Left colon (tissue), 2 donors: ENCODE data around the gene FBXO10. TPM values are rescaled to one million over a fixed set of nuclear protein-coding genes. Genes with fewer than 3 reads are reported as not detected.
"Not testable (repeated sequence)": the region's sequence is repeated elsewhere in the genome, so short reads cannot be mapped to it uniquely, and the experiment has no call there.

ENCODE experiments used
- ATAC-seq: fragments of 200-7000 bp; cut with Tn5 transposase; one replicate; pipeline ENCODE4 v1.9.1; 2020; ENCODE audit warnings: mild to moderate bottlenecking, moderate library complexity
- DNase-seq, 2 donors: peaks; one replicate each; pipeline ENCODE4 v3.0.0-alpha.2; 2020
- intact Hi-C, 2 donors: fragments of 100-400 bp; cut with DNase I in 1 of 2; cut with micrococcal nuclease in 1 of 2; formaldehyde crosslinking; loops; one replicate each; pipeline versions ENCODE4 v1.11.2 to v1.14.0; 2022; cut with DNase I, micrococcal nuclease
- total RNA-seq, 2 donors: library from RNA; stranded (reverse); fragmentation: NEBNext Ultra II Directional; extraction: Animal tissue kit (Norgen Biotek cat#: 25700); gene quantifications; one replicate each; pipeline ENCODE4 v1.2.1, GENCODE V29; 2021
- donor health status: DM: no; HTN: no; CAD: no.
- donor health status: DM: yes; HTN: yes; CAD: no.

The FBXO10 gene
- total RNA-seq, 2 donors from 2014 or later: 4.0 to 4.4 TPM

DNA sequence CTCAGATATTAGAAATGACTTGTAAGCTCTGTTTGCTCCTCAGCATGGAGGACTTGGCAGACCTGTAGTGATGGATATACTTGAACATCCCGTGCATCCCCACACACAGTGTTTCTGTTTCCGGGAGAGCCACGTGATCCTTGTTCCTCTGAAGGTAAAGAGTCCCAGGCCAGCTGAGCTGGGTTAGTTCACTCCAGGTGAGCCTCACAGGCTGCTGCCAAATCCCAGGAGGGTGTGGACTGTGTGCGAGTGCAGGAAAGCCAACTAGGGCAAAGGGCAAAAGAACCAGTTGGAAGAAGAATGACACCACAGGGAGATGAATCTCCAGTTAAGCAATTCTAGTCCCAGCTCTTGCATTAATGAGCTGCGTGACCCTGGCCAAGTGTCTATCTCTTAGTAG lies 26.6 kb upstream of the FBXO10 start:
- DNase-seq: peak; percentile 81 to 92
- peak; percentile 100 for ATAC-seq
- intact Hi-C loops: no loop called here

DNA sequence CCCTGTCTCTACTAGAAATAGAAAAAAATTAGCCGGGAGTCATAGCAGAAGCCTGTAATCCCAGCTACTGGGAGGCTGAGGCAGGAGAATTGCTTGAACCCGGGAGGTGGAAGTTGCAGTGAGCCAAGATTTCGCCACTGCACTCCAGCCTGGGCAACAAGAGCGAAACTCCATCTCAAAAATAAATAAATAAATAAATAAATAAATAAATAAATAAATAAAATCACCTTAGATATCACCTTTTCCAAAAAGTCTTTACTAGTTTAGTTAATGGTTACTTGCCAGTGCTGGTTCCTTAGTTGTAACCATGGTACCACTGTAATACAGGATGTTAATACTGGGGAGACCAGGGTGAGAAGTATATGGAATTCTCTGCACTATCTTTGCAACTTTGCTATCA lies 25.9 kb upstream of the FBXO10 start:
- DNase-seq, intact Hi-C loops, ATAC-seq: not testable (repeated sequence)

DNA sequence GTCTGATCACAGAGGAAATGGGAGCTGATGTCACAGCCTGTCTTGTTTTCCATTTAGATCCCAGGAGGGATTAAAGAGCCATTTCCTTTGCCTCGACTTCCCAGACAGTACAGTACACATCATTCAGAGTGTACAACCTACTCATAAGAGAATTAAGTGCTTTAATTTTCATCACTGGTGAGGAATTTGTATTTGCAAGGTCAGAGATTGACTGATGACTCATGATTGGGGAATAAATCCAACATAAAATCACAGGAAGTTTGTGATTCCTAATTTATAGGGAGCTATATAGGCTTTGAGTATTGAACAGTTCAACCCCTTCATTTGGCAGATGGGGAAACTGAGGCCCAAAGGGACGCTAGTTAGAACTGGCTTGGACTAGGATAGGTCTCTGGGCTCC lies 20.3 kb upstream of the FBXO10 start:
- DNase-seq: no peak
- intact Hi-C loops: no loop called here
- no peak for ATAC-seq

DNA sequence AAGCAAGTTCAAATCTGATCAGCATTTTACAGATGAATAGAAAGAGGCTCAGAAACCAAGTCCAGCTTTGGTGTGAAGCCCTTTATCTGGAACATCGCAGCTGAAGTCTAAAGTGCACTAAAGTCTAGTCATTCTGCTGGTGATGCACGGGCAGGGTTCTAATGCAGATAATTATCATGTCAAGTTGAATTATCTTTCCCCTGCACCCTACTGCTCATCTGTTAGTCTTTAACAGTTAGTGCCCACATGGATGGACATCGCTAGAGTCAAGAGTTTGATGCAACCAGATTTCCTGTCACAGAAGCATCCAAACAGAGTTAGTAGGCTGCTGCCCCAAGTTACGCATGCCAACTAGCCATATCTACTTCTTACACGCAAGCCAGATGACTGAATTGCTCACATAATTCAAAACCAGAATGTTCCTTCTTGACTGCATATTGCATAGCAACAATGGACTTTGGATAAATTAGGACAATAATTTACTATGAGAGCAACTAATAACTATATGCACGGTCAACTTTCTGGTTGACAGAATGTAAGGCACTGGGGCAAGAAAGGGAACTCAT lies 17.8 kb upstream of the FBXO10 start:
- intact Hi-C loops: no loop called here
- no peak for ATAC-seq
- DNase-seq: no peak

DNA sequence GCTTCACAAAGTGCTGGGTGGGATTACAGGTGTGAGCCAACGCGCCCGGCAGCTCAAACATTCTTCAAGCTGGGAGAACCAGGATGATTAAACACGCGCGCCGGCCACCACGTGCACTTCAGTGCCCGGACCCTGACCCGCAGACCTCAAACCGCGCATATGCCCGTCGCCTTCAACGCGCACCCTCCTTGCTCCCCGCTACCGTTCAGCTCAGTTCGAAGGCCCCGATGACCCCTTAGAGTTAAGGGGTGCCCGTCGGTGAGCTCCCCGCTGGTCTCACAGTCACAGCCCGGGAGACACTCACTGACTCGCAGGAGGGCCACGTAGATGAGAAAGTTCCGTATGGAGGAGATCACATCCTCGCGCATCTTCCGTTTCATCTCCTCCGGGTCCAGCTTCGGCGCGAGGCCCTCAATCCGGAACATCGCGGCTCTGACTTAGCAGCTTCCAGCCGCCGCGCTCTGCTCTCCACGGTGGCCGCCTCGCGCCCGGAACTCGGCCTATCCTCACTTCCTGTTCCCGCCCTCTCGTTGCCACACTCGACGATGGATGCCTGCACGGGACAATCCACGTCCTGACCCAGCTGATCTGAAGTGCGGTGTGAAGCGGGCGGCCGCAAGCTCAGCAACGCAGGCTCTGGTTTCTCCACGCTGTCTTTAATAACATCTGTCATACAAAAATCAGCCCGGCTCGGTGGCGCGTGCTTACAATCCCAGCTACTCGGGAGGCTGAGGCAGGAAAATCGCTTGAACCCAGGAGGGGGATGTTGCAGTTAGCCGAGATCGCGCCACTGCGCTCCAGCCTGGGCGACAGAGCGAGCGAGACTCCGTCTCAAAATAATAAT lies 16.1 kb upstream of the FBXO10 start, which contains the start of gene TOMM5:
TOMM5 (minus strand) TSS at position 490 of the 844 bp plus-strand sequence; CDS start at position 425, 65 bp downstream.
- intact Hi-C loops: no loop called here
- peak; percentile 96 for ATAC-seq
- DNase-seq: peak; percentile 93 to 94

DNA sequence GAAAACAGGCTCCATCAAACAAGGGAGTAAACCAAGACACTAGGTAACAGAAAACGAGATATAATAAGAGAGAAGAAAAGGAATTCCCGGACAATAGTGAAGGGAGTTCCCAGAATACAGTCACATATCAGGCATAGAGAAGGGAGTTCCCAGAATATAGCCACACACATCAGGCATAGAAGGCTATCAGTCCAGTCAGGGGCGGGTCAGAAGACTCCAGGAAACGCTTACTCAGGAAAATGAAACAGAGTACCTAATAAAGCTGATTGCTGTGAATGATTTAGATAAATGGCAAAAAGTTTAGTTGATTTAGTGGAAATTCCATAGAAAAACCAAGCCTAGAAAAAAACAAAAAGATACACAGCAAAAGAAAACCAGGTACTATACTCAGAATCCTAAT lies 11.3 kb upstream of the FBXO10 start:
- DNase-seq (no peak), ATAC-seq (peak; percentile 38)
- intact Hi-C loops: no loop called here

DNA sequence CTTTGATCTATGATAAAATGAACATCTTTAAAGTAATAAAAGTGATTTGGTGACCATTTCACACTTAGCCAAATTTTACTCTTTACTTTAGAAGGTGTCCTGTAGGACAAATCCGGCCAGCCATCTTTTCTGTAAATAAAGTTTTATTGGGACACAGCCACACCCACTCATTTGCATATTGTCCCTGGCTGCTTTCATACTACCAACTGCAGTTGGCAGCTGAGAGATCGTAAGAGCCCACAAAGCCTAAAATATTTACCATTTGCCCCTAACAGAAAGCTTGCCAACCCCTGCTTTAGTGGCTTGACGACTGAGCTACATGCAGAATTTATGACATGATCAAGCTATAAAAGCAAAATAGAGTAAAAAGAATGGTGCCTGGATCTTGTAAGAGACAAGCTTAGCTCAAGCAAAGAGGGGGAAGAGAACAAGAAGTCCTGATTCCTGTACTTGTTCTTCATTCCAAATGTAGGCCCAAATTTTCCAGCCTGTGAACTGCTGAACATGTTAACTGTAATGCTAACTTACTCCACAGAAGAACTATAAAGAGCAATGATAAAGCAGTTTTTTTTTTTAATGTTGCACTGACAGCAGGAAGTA lies 7.4 kb upstream of the FBXO10 start:
- intact Hi-C loops: no loop called here
- ATAC-seq: peak; percentile 76
- no peak for DNase-seq

DNA sequence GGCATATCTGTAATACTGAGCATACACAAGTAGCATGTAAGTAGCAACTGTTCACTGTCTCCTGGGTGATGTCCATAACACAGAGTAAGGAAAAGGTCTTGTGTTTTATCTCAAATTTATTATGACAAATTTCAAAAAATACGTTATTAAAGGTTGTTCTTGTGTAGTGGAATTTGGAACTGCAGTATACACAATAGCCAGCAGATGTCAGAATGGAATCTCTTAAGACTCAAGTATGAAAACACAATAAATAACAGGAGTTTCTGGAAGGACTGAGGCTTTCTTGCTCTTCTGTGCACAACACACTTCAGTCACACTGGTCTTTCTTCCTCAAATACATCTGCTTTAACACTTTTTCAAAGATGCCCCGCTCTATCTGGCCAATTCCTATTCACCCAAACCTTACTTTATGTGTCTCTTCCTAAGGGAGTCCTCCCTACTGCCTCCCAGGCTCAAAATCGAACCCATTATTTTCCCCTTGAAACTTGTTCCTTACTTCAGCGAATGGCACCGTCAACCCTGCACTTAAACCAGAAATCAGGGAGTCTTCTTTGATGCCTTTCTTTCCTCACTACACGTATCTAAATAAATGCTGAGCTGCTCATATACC lies 6.5 kb upstream of the FBXO10 start:
- DNase-seq (no peak), ATAC-seq (peak; percentile 75)
- intact Hi-C loops: no loop called here

DNA sequence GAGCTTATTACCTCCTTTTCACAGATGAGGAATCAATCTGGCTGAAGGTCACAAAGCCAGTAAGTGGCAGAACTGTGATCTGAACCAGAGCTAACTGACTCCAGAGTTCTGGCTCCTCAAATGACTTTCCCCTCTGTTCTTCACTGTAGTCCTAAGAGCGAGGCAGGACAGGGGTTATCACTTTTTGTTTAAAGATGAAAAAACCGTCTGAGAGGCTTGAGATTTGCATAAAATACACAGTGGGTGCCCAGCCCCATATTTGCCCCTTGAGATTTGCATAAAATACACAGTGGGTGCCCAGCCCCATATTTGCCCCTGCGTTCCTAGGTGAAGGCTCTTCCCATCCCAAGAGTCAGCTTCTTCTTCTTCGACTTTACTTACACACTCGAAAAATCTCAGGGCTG lies 667 bp downstream of the FBXO10 start:
- intact Hi-C loops: loop anchor here in 1 of 2 donors (10.0 kb wide), 1 partner anchor 91 kb away; the partner anchor contains the start of gene POLR1E

DNA sequence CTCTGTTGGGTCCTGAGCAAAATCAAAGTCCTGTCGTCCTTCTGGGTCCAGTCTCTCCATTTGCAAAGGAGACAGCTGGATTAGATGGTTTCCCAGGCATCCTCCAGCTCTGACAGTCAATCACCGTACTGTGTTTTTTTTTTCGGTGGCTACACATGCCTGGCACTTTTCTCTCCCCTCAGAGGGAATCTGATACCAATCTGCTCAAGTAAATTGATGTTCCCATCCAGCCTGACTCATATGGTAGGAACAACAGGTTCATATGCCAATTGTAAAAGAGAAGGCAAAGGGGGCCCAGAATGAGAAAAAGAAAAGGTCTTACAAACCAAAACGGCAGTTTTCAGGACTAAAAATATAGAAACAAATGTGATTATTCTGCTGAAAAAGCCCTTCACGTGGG lies 1.2 kb downstream of the FBXO10 start:
- DNase-seq (no peak), ATAC-seq (no peak)
- intact Hi-C loops: loop anchor here in 1 of 2 donors (10.0 kb wide), 1 partner anchor 90 kb away; the partner anchor contains the start of gene POLR1E

More for the DNA sequence above, 667 bp downstream of the FBXO10 start:
- DNase-seq (no peak), ATAC-seq (peak; percentile 9)

DNA sequence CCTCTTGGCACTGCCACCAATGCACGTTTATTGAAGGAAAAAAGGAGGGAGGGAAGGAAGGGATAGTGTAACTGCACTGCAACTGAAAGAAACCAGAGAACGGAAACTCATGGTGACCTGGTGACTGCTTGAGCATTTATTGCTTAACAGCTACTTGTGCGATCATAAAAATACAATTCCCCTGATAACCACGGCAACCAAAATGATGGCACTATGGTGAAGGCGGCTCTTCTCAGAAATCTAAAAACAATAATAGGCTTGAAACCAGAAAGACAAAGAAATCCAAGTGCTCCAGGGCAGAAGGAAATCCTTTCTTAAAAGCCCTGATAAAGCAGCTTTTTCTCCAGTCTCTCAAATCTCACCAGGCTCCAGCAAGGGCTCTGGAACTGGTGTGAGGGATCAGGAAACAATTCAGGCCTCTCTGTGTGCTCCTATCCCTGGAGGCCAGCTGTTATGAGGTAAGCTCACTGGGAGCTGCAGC lies 1.9 kb downstream of the FBXO10 start:
- intact Hi-C loops: loop anchor here in 1 of 2 donors (10.0 kb wide), 1 partner anchor 89 kb away; the partner anchor contains the start of gene POLR1E
- DNase-seq (no peak), ATAC-seq (peak; percentile 55)

DNA sequence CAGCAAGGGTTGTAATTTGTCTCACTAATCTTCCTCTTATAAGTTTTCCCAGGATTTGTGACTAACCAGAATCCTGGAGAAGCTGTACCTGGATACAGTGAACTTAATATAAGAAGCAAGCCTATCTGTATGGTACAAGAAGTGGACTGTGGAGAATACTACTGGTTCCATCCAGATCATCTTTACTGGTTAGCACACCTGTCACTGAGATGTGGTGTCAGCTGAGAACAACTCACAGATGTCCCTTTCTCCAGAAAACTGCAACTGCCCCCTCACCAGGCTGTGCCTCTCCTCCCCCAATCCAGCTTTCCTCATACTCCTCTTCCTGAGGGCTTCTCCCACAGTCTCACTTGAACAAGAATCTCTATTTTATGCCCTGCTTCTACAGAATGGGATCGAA lies 4.9 kb downstream of the FBXO10 start:
- ATAC-seq (no peak), DNase-seq (no peak)
- intact Hi-C loops: loop anchor here in 1 of 2 donors (10.0 kb wide), 1 partner anchor 86 kb away; the partner anchor contains the start of gene POLR1E

DNA sequence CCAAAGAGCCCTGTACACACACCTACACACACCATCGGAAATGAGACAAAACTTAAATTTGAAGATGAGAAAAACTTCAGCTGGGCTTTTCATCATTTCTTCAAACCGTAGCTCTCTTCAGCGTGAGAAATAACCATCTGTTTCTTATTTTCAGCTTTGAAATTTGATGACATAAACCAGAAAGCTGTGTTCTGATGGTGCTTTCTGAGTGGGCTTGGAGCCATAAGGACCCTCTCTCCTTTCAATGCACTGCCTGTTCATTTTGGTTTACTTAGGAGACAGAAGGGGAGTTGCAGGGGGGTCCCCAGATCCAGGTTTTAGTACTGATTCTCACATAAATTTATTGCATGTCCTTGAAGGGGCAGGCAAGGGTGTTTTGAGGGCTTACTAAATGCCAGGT lies 9.5 kb downstream of the FBXO10 start:
- ATAC-seq: no peak
- DNase-seq: no peak
- intact Hi-C loops: no loop called here

DNA sequence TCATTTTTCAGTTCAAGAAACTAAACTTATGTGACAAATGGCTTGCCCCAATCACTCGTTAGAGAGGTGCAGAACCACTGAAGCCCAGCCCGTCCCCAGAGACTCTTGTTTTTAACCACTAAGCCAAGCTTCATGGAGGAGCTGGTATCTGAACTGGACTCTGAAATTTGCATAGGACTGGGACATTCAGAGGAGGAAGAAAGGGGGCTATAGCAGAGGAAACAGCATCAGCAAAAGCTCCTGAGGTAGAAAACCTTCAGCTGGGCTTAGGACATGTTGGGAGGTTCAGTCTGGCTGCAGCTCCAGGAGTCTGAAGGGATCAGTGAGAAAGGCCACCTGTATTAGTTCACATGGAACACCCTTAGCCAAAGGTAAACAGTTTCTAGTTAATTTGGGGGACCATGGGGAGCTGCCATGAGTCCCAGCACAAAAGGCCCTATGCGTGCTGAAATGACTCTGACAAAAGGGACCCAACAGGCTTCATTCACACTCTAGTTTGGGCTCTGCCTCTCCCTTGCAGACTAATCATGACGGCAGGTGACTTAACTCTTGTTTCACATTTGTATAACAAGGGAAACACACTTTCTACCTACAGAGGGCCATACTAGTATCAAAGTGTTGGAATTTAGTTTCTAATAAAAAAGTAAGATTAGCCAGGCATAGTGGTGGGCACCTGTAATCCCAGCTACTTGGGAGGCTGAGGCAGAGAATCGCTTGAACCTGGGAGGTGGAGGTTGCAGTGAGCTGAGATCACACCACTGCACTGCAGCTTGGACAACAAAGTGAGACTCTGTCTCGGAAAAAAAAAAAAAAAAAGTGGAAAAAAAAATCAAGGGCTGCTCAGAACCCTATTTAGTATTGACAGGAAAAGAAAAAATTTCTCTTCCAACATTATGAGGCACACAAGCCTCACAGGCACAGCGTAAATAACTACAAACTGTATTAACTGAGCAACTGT lies 10.2 kb downstream of the FBXO10 start:
- ATAC-seq (no peak), DNase-seq (no peak)
- intact Hi-C loops: no loop called here

DNA sequence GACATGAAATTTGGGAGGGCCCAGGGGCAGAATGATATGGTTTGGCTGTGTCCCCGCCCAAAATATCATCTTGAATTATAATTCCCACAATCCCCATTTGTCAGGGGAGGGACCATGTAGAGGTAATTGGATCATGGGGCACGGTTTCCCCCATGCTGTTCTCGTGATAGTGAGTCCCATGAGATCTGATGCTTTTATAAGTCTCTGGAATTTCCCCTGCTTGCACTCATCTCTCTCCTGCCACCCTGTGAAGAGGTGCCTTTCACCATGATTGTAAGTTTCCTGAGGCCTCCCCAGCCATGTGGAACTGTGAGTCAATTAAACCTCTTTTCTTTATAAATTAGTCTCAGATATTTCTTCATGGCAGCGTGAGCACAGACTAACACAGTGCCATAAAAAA lies 11.3 kb downstream of the FBXO10 start:
- intact Hi-C loops: no loop called here
- no peak for DNase-seq

DNA sequence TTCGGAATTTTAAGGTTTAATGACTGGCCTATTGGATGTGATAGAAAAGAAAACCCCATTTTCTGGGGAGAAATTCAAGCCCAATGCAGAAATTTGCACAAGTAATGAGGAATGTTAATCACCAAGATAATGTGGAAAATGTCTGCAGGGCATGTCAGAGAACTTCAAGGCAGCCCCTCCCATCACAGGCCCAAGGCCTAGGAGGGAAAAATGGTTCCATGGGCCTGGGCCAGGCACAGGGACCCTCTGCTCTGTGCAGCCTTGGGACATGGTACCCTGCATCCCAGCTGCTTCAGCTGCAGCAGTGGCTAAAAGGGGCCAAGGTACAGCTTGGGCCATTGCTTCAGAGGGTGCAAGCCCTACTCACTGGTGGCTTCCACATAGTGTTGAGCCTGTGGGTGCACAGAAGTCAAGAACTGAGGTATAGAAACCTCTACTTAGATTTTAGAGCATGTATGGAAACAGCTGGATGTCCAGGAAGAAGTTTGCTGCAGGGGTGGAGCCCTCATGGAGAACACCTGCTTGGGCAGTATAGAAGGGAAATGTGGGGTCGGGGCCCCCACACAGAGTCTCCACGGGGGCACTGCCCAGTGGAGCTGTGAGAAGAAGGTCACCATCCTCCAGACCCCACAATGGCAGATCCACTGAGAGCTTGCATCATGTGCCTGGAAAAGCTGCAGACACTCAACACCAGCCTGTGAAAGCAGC lies 12.2 kb downstream of the FBXO10 start:
- intact Hi-C loops: no loop called here
- no peak for ATAC-seq
- DNase-seq: no peak

More for the DNA sequence above, 11.3 kb downstream of the FBXO10 start:
- no peak for ATAC-seq

DNA sequence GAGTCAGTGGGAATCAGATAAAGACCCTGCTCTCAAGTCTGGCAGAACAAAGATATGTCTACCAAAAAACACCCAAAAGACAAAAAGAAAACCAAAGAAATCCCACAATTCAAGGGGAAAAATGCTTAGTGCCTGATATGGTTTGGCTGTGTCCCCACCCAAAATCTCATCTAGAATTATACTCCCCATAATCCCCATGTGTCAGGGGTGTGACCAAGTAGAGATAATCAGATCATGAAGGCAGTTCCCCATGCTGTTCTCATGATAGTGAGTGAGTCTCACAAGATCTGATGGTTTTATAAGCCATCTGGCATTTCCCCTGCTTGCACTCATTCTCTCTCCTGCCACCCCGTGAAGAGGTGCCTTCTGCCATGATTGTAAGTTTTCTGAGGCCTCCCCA lies 13.4 kb downstream of the FBXO10 start:
- ATAC-seq (no peak), DNase-seq (no peak)
- intact Hi-C loops: no loop called here
